DOHH2 (cell line): ENCODE measurements around the gene RNF149.

ENCODE experiments used
- H3F3A ChIP-seq: fragments of 200-600 bp; sonication (generic), shearing (Covaris generic); 2 replicates; pipeline ENCODE4 v1.6.0; 2016; ENCODE audit warnings: antibody characterized with exemption, mild to moderate bottlenecking; ENCODE audit not compliant: control insufficient read depth, insufficient read depth
- H3K27ac ChIP-seq: fragments of 200-600 bp; sonication (generic); 2 replicates; pipeline ENCODE4 v1.5.1; 2014; ENCODE audit warnings: low read depth, mild to moderate bottlenecking, low read length, moderate library complexity
- H3K27me3 ChIP-seq: fragments of 200-600 bp; sonication (generic); 2 replicates; pipeline ENCODE4 v1.6.1; 2014; ENCODE audit warnings: mild to moderate bottlenecking, low read length, mixed read lengths; ENCODE audit not compliant: control insufficient read depth
- H3K36me3 ChIP-seq: fragments of 200-600 bp; sonication (generic); 2 replicates; pipeline ENCODE4 v1.6.1; 2014; ENCODE audit warnings: mild to moderate bottlenecking, low read length, moderate library complexity, mixed read lengths; ENCODE audit not compliant: control insufficient read depth
- H3K4me1 ChIP-seq: fragments of 200-600 bp; sonication (generic); 2 replicates; pipeline ENCODE4 v1.6.1; 2014; ENCODE audit warnings: mild to moderate bottlenecking, low read length, mixed read lengths; ENCODE audit not compliant: control insufficient read depth
- H3K4me2 ChIP-seq: fragments of 200-600 bp; sonication (generic); 2 replicates; pipeline ENCODE4 v1.6.0; 2014; ENCODE audit warnings: mild to moderate bottlenecking, low read length, moderate library complexity
- H3K4me3 ChIP-seq: fragments of 200-600 bp; sonication (generic); 2 replicates; pipeline ENCODE4 v1.5.1; 2014; ENCODE audit warnings: mild to moderate bottlenecking, low read length, mixed read lengths
- H3K79me2 ChIP-seq: fragments of 200-600 bp; sonication (generic); 2 replicates; pipeline ENCODE4 v1.6.1; 2014; ENCODE audit warnings: mild to moderate bottlenecking, low read length, mixed read lengths; ENCODE audit not compliant: control insufficient read depth
- H3K9me2 ChIP-seq: fragments of 200-600 bp; sonication (generic); replicated peaks from 2 replicates; pipeline ENCODE4 v1.6.1; 2014; ENCODE audit warnings: mild to moderate bottlenecking, low read length, mixed read lengths; ENCODE audit not compliant: control insufficient read depth
- H3K9me3 ChIP-seq: fragments of 200-600 bp; sonication (generic); 2 replicates; pipeline ENCODE4 v1.6.1; 2014; ENCODE audit warnings: antibody characterized with exemption, low read length, mixed read lengths; ENCODE audit not compliant: control insufficient read depth, insufficient read depth
- H4K20me1 ChIP-seq: fragments of 200-600 bp; sonication (generic); 2 replicates; pipeline ENCODE4 v1.6.0; 2014; ENCODE audit warnings: low read depth, mild to moderate bottlenecking, antibody characterized with exemption, low read length, moderate library complexity; ENCODE audit not compliant: control insufficient read depth, insufficient read depth
- CTCF ChIP-seq: fragments of 200-600 bp; sonication (generic); IDR thresholded peaks from one replicate; pipeline ENCODE4 v1.5.1; 2014; ENCODE audit warnings: antibody characterized with exemption, mild to moderate bottlenecking, low read depth, low read length; ENCODE audit not compliant: poor library complexity, severe bottlenecking
- EZH2phosphoT487 ChIP-seq: fragments of 200-600 bp; sonication (generic); IDR thresholded peaks from 2 replicates; pipeline ENCODE4 v1.6.1; 2017; ENCODE audit warnings: borderline replicate concordance, mild to moderate bottlenecking, antibody characterized with exemption, low read length, moderate library complexity, mixed read lengths

Gene RNF149

GRCh38 chr2:101307503-101307902 is 998 bp downstream of the RNF149 start:
- no peak for TF ChIP-seq CTCF
- no peak for TF ChIP-seq EZH2phosphoT487
- Histone ChIP-seq H3K79me2 (peaks cover 45% of the 10 kb centered on the region), H3K27ac (no peak overlapping the region)

GRCh38 chr2:101306410-101306809 is 2.1 kb downstream of the RNF149 start:
- H3K4me1 ChIP-seq = peaks cover 41% of the 10 kb centered on the region

More at GRCh38 chr2:101307503-101307902, 998 bp downstream of the RNF149 start:
- H3K27me3 ChIP-seq = no peaks in the 10 kb centered on the region
- H3K9me2 ChIP-seq = no peaks in the 10 kb centered on the region
- no peaks in the 10 kb centered on the region for H3F3A ChIP-seq
- H3K4me2 ChIP-seq = peak overlapping the region; percentile 77
- peak overlapping the region; percentile 93 for H3K4me3 ChIP-seq
- peaks cover 44% of the 10 kb centered on the region for H3K4me1 ChIP-seq
- H3K36me3 ChIP-seq = peaks cover 2% of the 10 kb centered on the region; the same call in 1 of the 2 replicates
- no peaks in the 10 kb centered on the region for H3K9me3 ChIP-seq
- H4K20me1 ChIP-seq = no peaks in the 10 kb centered on the region; the same call in 1 of the 2 replicates

GRCh38 chr2:101305492-101306078 is 2.9 kb downstream of the RNF149 start:
- H3K36me3 ChIP-seq = peaks cover 2% of the 10 kb centered on the region; the same call in 1 of the 2 replicates
- H3K4me3 ChIP-seq = no peak overlapping the region
- peaks cover 38% of the 10 kb centered on the region for H3K4me1 ChIP-seq
- no peak overlapping the region for H3K27ac ChIP-seq
- H3K79me2 ChIP-seq = peaks cover 54% of the 10 kb centered on the region
- H3K9me3 ChIP-seq = no peaks in the 10 kb centered on the region
- no peaks in the 10 kb centered on the region; the same call in 1 of the 2 replicates for H4K20me1 ChIP-seq
- H3K4me2 ChIP-seq = peak overlapping the region; percentile 77; the same call in 1 of the 2 replicates
- H3F3A ChIP-seq = no peaks in the 10 kb centered on the region
- no peaks in the 10 kb centered on the region for H3K9me2 ChIP-seq
- TF ChIP-seq EZH2phosphoT487 (no peak), CTCF (no peak)
- no peaks in the 10 kb centered on the region for H3K27me3 ChIP-seq

More at GRCh38 chr2:101306410-101306809, 2.1 kb downstream of the RNF149 start:
- H3K9me2 ChIP-seq = no peaks in the 10 kb centered on the region
- no peak for TF ChIP-seq EZH2phosphoT487
- TF ChIP-seq CTCF = no peak
- H3K27ac ChIP-seq = no peak overlapping the region
- H3K4me2 ChIP-seq = peak overlapping the region; percentile 77
- peaks cover 2% of the 10 kb centered on the region; the same call in 1 of the 2 replicates for H3K36me3 ChIP-seq
- no peaks in the 10 kb centered on the region for H3F3A ChIP-seq
- no peaks in the 10 kb centered on the region for H3K9me3 ChIP-seq
- peak overlapping the region; percentile 93 for H3K4me3 ChIP-seq
- H3K79me2 ChIP-seq = peaks cover 54% of the 10 kb centered on the region
- H4K20me1 ChIP-seq = no peaks in the 10 kb centered on the region; the same call in 1 of the 2 replicates
- no peaks in the 10 kb centered on the region for H3K27me3 ChIP-seq
